Loucy (cell line): ENCODE measurements around the gene COL24A1.

Experiments
- H2AFZ ChIP-seq: fragments of 200-600 bp; sonication (generic); 2 replicates; pipeline ENCODE4 v1.6.0; 2016; ENCODE audit warnings: antibody characterized with exemption, mild to moderate bottlenecking, low read length, moderate library complexity
- H3F3A ChIP-seq: fragments of 200-600 bp; 2 replicates; pipeline ENCODE4 v1.6.0; 2016; ENCODE audit warnings: antibody characterized with exemption, low read depth, mild to moderate bottlenecking
- H3K27me3 ChIP-seq: fragments of 200-600 bp; sonication (generic); 2 replicates; pipeline ENCODE4 v1.6.1; 2014; ENCODE audit warnings: low read length, mild to moderate bottlenecking; ENCODE audit not compliant: insufficient read depth, poor library complexity, severe bottlenecking
- H3K36me3 ChIP-seq: fragments of 200-600 bp; sonication (generic); 2 replicates; pipeline ENCODE4 v1.6.1; 2016; ENCODE audit warnings: low read length; ENCODE audit not compliant: insufficient read depth
- H3K4me1 ChIP-seq: fragments of 200-600 bp; sonication (generic); 2 replicates; pipeline ENCODE4 v1.5.1; 2014; ENCODE audit warnings: low read length, mild to moderate bottlenecking; ENCODE audit not compliant: insufficient read depth, poor library complexity, severe bottlenecking
- H3K4me2 ChIP-seq: fragments of 200-600 bp; sonication (generic); 2 replicates; pipeline ENCODE4 v1.6.0; 2014; ENCODE audit warnings: antibody characterized with exemption, low read length, low read depth, mild to moderate bottlenecking; ENCODE audit not compliant: poor library complexity, severe bottlenecking
- H3K4me3 ChIP-seq: fragments of 200-600 bp; sonication (generic); 2 replicates; pipeline ENCODE4 v1.5.1; 2014; ENCODE audit warnings: low read length, mild to moderate bottlenecking, mixed read lengths; ENCODE audit not compliant: poor library complexity, severe bottlenecking
- H3K79me2 ChIP-seq: fragments of 200-600 bp; sonication (generic); 2 replicates; pipeline ENCODE4 v1.6.1; 2014; ENCODE audit warnings: low read length; ENCODE audit not compliant: insufficient read depth
- H3K9ac ChIP-seq: fragments of 200-600 bp; sonication (generic); 2 replicates; pipeline ENCODE4 v1.6.0; 2014; ENCODE audit warnings: mild to moderate bottlenecking, low read depth, low read length, moderate library complexity; ENCODE audit not compliant: poor library complexity, severe bottlenecking
- H3K9me2 ChIP-seq: fragments of 200-600 bp; sonication (generic); replicated peaks from 2 replicates; pipeline ENCODE4 v1.6.1; 2016; ENCODE audit warnings: low read depth, low read length, mixed read lengths
- H3K9me3 ChIP-seq: fragments of 200-600 bp; sonication (generic); 2 replicates; pipeline ENCODE4 v1.6.1; 2014; ENCODE audit warnings: mild to moderate bottlenecking, antibody characterized with exemption, low read length, low read depth; ENCODE audit not compliant: insufficient read depth
- H4K20me1 ChIP-seq: fragments of 200-600 bp; sonication (generic); 2 replicates; pipeline ENCODE4 v1.6.0; 2014; ENCODE audit warnings: antibody characterized with exemption, low read length, mild to moderate bottlenecking; ENCODE audit not compliant: insufficient read depth, poor library complexity, severe bottlenecking
- EZH2phosphoT487 ChIP-seq: fragments of 200-600 bp; IDR thresholded peaks from 2 replicates; pipeline ENCODE4 v1.6.1; 2018; ENCODE audit warnings: antibody characterized with exemption, mild to moderate bottlenecking, moderate library complexity, borderline replicate concordance
- TF ChIP-seq, protein P1 (sequence below): fragments of 200-600 bp; sonication (generic); conservative IDR thresholded peaks from 2 replicates; pipeline ENCODE4 v1.5.1; 2014; ENCODE audit warnings: mild to moderate bottlenecking, antibody characterized with exemption, low read length

The COL24A1 gene

GRCh38 chr1:86152887-86153286, 3.7 kb downstream of the COL24A1 start:
- Histone ChIP-seq H3F3A (no peaks in the 10 kb centered on the region), H3K4me1 (peaks cover 3% of the 10 kb centered on the region), H3K36me3 (no peaks in the 10 kb centered on the region), H2AFZ (no peak overlapping the region), H3K4me2 (no peak overlapping the region), H3K9me2 (no peaks in the 10 kb centered on the region), H3K4me3 (no peak overlapping the region), H3K9me3 (no peaks in the 10 kb centered on the region), H3K79me2 (no peaks in the 10 kb centered on the region), H3K9ac (no peak overlapping the region), H4K20me1 (no peaks in the 10 kb centered on the region), H3K27me3 (no peaks in the 10 kb centered on the region)
- TF ChIP-seq, protein P1, sequence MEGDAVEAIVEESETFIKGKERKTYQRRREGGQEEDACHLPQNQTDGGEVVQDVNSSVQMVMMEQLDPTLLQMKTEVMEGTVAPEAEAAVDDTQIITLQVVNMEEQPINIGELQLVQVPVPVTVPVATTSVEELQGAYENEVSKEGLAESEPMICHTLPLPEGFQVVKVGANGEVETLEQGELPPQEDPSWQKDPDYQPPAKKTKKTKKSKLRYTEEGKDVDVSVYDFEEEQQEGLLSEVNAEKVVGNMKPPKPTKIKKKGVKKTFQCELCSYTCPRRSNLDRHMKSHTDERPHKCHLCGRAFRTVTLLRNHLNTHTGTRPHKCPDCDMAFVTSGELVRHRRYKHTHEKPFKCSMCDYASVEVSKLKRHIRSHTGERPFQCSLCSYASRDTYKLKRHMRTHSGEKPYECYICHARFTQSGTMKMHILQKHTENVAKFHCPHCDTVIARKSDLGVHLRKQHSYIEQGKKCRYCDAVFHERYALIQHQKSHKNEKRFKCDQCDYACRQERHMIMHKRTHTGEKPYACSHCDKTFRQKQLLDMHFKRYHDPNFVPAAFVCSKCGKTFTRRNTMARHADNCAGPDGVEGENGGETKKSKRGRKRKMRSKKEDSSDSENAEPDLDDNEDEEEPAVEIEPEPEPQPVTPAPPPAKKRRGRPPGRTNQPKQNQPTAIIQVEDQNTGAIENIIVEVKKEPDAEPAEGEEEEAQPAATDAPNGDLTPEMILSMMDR, result no peak
- TF ChIP-seq EZH2phosphoT487, result no peak

DNA sequence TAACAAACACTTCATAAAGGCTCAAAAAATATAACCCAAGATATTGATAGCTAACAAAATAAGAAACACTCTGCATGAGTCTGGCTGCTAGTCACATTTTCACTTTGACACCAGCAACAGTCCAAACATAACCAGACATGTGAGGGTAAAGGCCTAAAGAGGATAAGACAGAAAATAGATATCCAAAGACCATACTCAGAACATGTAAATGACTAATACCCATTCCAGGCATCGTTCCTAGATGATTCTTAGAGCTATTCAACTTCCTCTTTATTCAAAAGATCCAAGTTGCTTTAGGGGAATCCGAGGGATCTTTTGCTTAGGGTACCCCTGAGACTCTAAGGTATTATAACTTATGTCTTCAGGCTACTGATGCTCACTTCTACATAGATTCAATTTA, 5.1 kb downstream of the COL24A1 start:
- Histone ChIP-seq H3F3A (no peaks in the 10 kb centered on the region), H4K20me1 (no peaks in the 10 kb centered on the region)

DNA sequence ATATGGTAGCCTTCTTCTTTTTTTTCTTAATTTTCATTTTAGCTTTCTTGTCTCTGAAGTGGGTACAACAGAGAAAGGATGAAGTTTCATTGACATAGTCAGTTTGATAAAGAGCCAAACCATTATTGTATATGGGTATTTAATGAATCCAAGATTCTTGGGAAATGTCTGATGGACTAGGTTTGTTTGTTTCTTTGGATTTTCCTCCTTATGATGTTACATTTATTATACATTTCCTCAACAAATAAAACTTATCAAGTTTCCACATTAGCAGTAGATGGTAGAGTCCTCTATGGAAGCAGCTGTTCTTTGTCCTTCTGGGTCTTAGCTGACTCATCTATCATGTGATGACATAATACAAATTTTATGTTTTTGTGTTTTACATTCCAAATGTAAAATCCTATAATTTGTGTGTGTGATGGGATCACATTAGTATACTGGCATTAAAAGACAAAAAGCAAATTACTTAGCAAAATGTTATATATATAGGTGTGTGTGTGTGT, 6.0 kb downstream of the COL24A1 start:
- Histone ChIP-seq H3K79me2 (no peaks in the 10 kb centered on the region), H3K9ac (no peak overlapping the region), H3K4me2 (no peak overlapping the region), H4K20me1 (no peaks in the 10 kb centered on the region), H3F3A (no peaks in the 10 kb centered on the region), H2AFZ (no peak overlapping the region), H3K4me3 (no peak overlapping the region), H3K9me2 (no peaks in the 10 kb centered on the region), H3K27me3 (no peaks in the 10 kb centered on the region), H3K9me3 (no peaks in the 10 kb centered on the region), H3K4me1 (no peaks in the 10 kb centered on the region), H3K36me3 (no peaks in the 10 kb centered on the region)
- TF ChIP-seq EZH2phosphoT487, result no peak
- TF ChIP-seq, protein P1, result no peak

More for the DNA sequence above, 5.1 kb downstream of the COL24A1 start:
- no peak overlapping the region for H3K9ac ChIP-seq
- H3K4me2 ChIP-seq, result no peak overlapping the region
- H3K9me2 ChIP-seq, result no peaks in the 10 kb centered on the region
- no peaks in the 10 kb centered on the region for H3K27me3 ChIP-seq
- H3K79me2 ChIP-seq, result no peaks in the 10 kb centered on the region
- no peak overlapping the region for H2AFZ ChIP-seq
- no peaks in the 10 kb centered on the region for H3K36me3 ChIP-seq
- H3K9me3 ChIP-seq, result no peaks in the 10 kb centered on the region
- TF ChIP-seq, protein P1, result no peak
- TF ChIP-seq EZH2phosphoT487, result no peak
- H3K4me1 ChIP-seq, result peaks cover 2% of the 10 kb centered on the region
- H3K4me3 ChIP-seq, result no peak overlapping the region
